SU-DHL-6 (cell line): ENCODE data around the gene NPPA.

ENCODE experiments used
- H2AFZ ChIP-seq: fragments of 200-600 bp; sonication (generic); 2 replicates; pipeline ENCODE4 v1.6.1; 2014; ENCODE audit warnings: low read depth, mild to moderate bottlenecking, moderate library complexity, mixed read lengths, antibody characterized with exemption, low read length; ENCODE audit not compliant: severe bottlenecking
- H3F3A ChIP-seq: fragments of 200-600 bp; shearing (Covaris generic); 2 replicates; pipeline ENCODE4 v1.6.0; 2016; ENCODE audit warnings: antibody characterized with exemption, mild to moderate bottlenecking; ENCODE audit not compliant: insufficient read depth
- H3K27ac ChIP-seq: fragments of 200-600 bp; sonication (generic); 2 replicates; pipeline ENCODE4 v1.5.1; 2016; ENCODE audit warnings: low read depth, mild to moderate bottlenecking, low read length, moderate library complexity, mixed read lengths
- H3K27me3 ChIP-seq: fragments of 200-600 bp; sonication (generic), shearing (Covaris generic); 2 replicates; pipeline ENCODE4 v1.6.0; 2014; ENCODE audit warnings: mild to moderate bottlenecking, low read length
- H3K36me3 ChIP-seq: fragments of 200-600 bp; sonication (generic); 2 replicates; pipeline ENCODE4 v1.6.1; 2014; ENCODE audit warnings: mild to moderate bottlenecking, low read length, mixed read lengths
- H3K4me2 ChIP-seq: fragments of 300-600, 200-600 bp; shearing (Covaris generic), sonication (generic); 2 replicates; pipeline ENCODE4 v1.6.0; 2014; ENCODE audit warnings: low read length, low read depth, mild to moderate bottlenecking; ENCODE audit not compliant: poor library complexity, severe bottlenecking
- H3K4me3 ChIP-seq: fragments of 200-600 bp; sonication (generic); 2 replicates; pipeline ENCODE4 v1.5.1; 2014; ENCODE audit warnings: antibody characterized with exemption, low read length, mild to moderate bottlenecking, mixed read lengths; ENCODE audit not compliant: insufficient read depth, poor library complexity, severe bottlenecking
- H3K79me2 ChIP-seq: fragments of 200-600 bp; sonication (generic); 2 replicates; pipeline ENCODE4 v1.6.1; 2014; ENCODE audit warnings: mild to moderate bottlenecking, low read length, moderate library complexity; ENCODE audit not compliant: insufficient read depth
- H3K9ac ChIP-seq: fragments of 200-600 bp; sonication (generic); 2 replicates; pipeline ENCODE4 v1.7.0; 2014; ENCODE audit warnings: mild to moderate bottlenecking, low read length
- H3K9me2 ChIP-seq: fragments of 200-600 bp; sonication (generic); replicated peaks from 2 replicates; pipeline ENCODE4 v1.6.1; 2014; ENCODE audit warnings: low read length; ENCODE audit not compliant: insufficient read depth
- H3K9me3 ChIP-seq: fragments of 200-600 bp; sonication (generic); 2 replicates; pipeline ENCODE4 v1.6.1; 2014; ENCODE audit warnings: low read length, mixed read lengths; ENCODE audit not compliant: insufficient read depth
- H4K20me1 ChIP-seq: fragments of 200-600 bp; sonication (generic); 2 replicates; pipeline ENCODE4 v1.6.1; 2014; ENCODE audit warnings: low read depth, mild to moderate bottlenecking, antibody characterized with exemption, low read length, moderate library complexity, mixed read lengths
- CTCF ChIP-seq: fragments of 200-600 bp; sonication (generic); IDR thresholded peaks from one replicate; pipeline ENCODE4 v1.5.1; 2017; ENCODE audit warnings: antibody characterized with exemption, mild to moderate bottlenecking, low read length, moderate library complexity; ENCODE audit not compliant: insufficient read depth, poor library complexity, severe bottlenecking
- EZH2phosphoT487 ChIP-seq: fragments of 200-600 bp; sonication (generic), shearing (Covaris generic); conservative IDR thresholded peaks from 2 replicates; pipeline ENCODE4 v1.6.1; 2018; ENCODE audit warnings: mild to moderate bottlenecking, antibody characterized with exemption, low read length, moderate library complexity, mixed read lengths

Gene NPPA

DNA sequence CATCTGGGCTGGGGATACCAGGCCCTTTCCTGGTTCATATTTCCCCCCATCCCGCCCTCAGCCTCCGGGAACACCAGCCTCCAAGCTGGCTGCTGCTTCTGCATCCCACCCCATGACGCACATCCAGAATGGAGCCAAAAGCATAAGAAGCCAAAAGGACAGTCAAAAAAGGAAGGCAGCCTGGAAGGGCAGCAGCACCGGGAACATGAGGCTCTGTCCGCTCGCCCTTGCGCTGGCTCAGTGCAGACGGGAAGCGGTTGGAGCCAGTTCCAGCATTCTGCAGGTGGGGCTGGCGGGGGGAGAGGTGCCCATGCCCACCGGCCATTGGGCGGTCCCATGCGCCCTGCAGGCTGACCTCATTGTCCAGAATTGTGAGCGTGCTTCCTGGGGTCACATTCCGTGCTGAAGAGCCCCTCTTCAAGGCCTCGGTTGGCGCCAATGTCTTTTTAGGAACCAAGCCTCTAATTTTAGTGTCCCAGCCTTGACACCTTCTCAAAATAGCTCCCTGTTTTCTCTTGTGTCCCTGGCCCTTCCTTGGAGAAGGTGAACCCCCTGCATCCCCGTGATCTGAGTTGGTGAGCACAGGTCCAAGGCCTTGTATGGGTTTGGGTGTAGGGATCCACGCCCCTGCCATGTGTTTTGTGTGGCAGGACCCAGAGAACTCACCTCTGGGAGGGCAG lies 39.5 kb upstream of the NPPA start:
- no peaks in the 10 kb centered on the region for H3K79me2 ChIP-seq
- H3K9me2 ChIP-seq, result no peaks in the 10 kb centered on the region
- H3K4me3 ChIP-seq, result no peak overlapping the region
- no peak overlapping the region for H3K4me2 ChIP-seq
- H3K27me3 ChIP-seq, result no peaks in the 10 kb centered on the region
- no peak overlapping the region for H3K27ac ChIP-seq
- no peaks in the 10 kb centered on the region for H3K36me3 ChIP-seq
- H3F3A ChIP-seq, result no peaks in the 10 kb centered on the region
- no peaks in the 10 kb centered on the region for H3K9me3 ChIP-seq
- TF ChIP-seq CTCF, result no peak
- no peak for TF ChIP-seq EZH2phosphoT487
- H2AFZ ChIP-seq, result no peak overlapping the region
- H3K9ac ChIP-seq, result no peak overlapping the region
- no peaks in the 10 kb centered on the region for H4K20me1 ChIP-seq

GRCh38 chr1:11885916-11886315 lies 38.3 kb upstream of the NPPA start:
- Histone ChIP-seq H3K9me2 (no peaks in the 10 kb centered on the region), H3K4me2 (no peak overlapping the region), H3K79me2 (no peaks in the 10 kb centered on the region), H3F3A (no peaks in the 10 kb centered on the region), H4K20me1 (no peaks in the 10 kb centered on the region), H3K27ac (no peak overlapping the region), H3K9me3 (no peaks in the 10 kb centered on the region), H3K4me3 (no peak overlapping the region), H2AFZ (no peak overlapping the region), H3K27me3 (no peaks in the 10 kb centered on the region), H3K36me3 (no peaks in the 10 kb centered on the region), H3K9ac (no peak overlapping the region)
- no peak for TF ChIP-seq CTCF
- TF ChIP-seq EZH2phosphoT487, result no peak

DNA sequence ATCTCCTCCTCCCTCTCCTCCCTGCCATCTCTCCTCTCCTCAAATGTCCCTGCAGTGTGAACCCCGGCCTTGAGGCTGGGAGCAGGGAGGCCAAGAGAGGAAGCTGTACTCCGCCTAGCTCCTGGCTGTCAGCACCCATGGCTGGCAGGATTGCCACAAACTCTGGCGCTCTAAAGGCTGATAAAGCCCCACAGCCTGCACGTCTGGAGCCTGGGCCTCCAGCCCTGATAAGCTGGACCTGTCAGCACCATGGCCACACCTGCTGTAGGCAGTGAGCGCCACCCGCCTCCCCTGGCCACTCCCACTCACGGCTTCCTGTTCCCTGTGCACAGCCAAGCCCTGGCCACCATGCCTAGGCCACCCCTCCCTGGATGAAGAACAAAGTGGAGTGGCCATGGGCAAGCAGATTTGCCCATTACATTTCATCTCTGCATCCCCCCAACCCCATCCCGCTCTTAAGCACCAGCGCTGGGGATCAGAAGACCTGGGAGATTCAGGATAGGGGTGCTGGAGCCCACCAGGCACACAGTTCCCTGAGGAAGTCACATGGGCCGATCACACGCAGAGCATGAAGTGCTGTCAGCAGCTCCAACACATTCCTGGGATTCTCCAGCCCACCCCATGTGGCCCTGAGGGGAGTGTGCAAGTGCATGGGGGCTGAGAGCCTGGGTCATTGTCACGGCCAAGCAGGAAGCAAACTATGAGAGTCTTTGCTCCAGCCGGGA lies 35.4 kb upstream of the NPPA start:
- no peak for TF ChIP-seq EZH2phosphoT487
- no peak for TF ChIP-seq CTCF
- Histone ChIP-seq H3K9ac (no peak overlapping the region), H3K4me3 (no peak overlapping the region), H3K9me3 (no peaks in the 10 kb centered on the region), H3K27me3 (no peaks in the 10 kb centered on the region), H3K36me3 (no peaks in the 10 kb centered on the region), H2AFZ (no peak overlapping the region), H3K4me2 (no peak overlapping the region), H4K20me1 (no peaks in the 10 kb centered on the region), H3F3A (no peaks in the 10 kb centered on the region), H3K9me2 (no peaks in the 10 kb centered on the region), H3K79me2 (no peaks in the 10 kb centered on the region), H3K27ac (no peak overlapping the region)
